GM18873 (cell line): ENCODE data around the gene SPSB2.
"Not testable (repeated sequence)": the region's sequence is repeated elsewhere in the genome, so short reads cannot be mapped to it uniquely, and the experiment has no call there.

Source experiments
- ATAC-seq: cut with Tn5 transposase; IDR thresholded peaks from one replicate; pipeline ENCODE4 v1.9.1; 2021; ENCODE audit warnings: mild to moderate bottlenecking, moderate library complexity, moderate number of reproducible peaks; ENCODE audit not compliant: unreplicated experiment, low FRiP score

The SPSB2 gene

GRCh38 chr12:6871052-6871957 is 1.8 kb downstream of the SPSB2 start:
- ATAC-seq = no peak

- not testable (repeated sequence) for ATAC-seq
Measured at GRCh38 chr12:6870304-6870703, 2.8 kb downstream of the SPSB2 start.

- no peak for ATAC-seq
Measured at GRCh38 chr12:6869049-6870021, 3.8 kb downstream of the SPSB2 start.

GRCh38 chr12:6868211-6869048 is 4.7 kb downstream of the SPSB2 start:
- peak; percentile 1 for ATAC-seq

GRCh38 chr12:6867413-6868210 is 5.5 kb downstream of the SPSB2 start, which contains the start of gene TPI1:
TSS of gene TPI1 (plus strand) at chr12:6867531. CDS start at chr12:6867567, 36 bp downstream.
- peak; percentile 35 for ATAC-seq

- peak; percentile 4 for ATAC-seq
Measured at GRCh38 chr12:6866920-6867412, 6.1 kb downstream of the SPSB2 start.

- no peak for ATAC-seq
Measured at GRCh38 chr12:6866163-6866919, 6.8 kb downstream of the SPSB2 start.

- ATAC-seq = not testable (repeated sequence)
Measured at GRCh38 chr12:6865307-6865706, 7.8 kb downstream of the SPSB2 start.

GRCh38 chr12:6863586-6864321 is 9.3 kb downstream of the SPSB2 start:
- ATAC-seq = no peak

GRCh38 chr12:6863033-6863432 is 10.1 kb downstream of the SPSB2 start:
- ATAC-seq = no peak

- ATAC-seq = no peak
Measured at GRCh38 chr12:6861391-6861790, 11.7 kb downstream of the SPSB2 start.

GRCh38 chr12:6860942-6861341 is 12.2 kb downstream of the SPSB2 start:
- ATAC-seq = no peak

- ATAC-seq = no peak
Measured at GRCh38 chr12:6860116-6860515, 13.0 kb downstream of the SPSB2 start.

- no peak for ATAC-seq
Measured at GRCh38 chr12:6858799-6859198, 14.3 kb downstream of the SPSB2 start.

GRCh38 chr12:6855322-6855721 is 17.8 kb downstream of the SPSB2 start:
- ATAC-seq = no peak

- ATAC-seq = no peak
Measured at GRCh38 chr12:6854036-6854435, 19.1 kb downstream of the SPSB2 start.

GRCh38 chr12:6853626-6854025 is 19.5 kb downstream of the SPSB2 start:
- no peak for ATAC-seq
